Measurements from ENCODE around the gene METRNL.
"Not testable (repeated sequence)": the region's sequence is repeated elsewhere in the genome, so short reads cannot be mapped to it uniquely, and the experiment has no call there.

METRNL gene, protein sequence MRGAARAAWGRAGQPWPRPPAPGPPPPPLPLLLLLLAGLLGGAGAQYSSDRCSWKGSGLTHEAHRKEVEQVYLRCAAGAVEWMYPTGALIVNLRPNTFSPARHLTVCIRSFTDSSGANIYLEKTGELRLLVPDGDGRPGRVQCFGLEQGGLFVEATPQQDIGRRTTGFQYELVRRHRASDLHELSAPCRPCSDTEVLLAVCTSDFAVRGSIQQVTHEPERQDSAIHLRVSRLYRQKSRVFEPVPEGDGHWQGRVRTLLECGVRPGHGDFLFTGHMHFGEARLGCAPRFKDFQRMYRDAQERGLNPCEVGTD

DNA sequence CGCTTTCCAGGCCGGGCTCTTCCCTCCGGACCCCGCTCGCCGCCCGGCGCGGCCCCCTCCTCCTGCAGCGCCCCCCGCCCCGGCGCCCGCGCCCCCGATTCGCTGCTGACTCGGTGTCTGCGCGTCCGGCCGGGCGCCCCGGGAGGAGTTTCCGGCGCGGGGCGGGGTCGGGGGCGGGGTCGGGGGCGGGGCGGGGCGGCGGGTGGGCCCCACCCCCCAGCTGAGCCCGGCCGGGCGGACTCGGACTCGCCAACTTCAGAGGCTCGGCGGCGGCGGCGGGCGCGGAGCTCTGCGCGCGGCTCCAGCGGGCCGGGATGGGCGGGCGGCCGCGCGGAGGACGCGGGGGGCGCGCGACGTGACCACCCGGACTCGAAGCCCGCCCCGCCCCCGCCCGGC, at the start of gene METRNL:
Gene METRNL (plus strand): TSS at position 258 of the 396 bp plus-strand sequence. CDS start 207 bp downstream, outside the sequence.
- Histone ChIP-seq H3K4me3 (ENCODE audit: low read length) (peak within 1 kb of the TSS; percentile 63), H3K9ac (ENCODE audit: low read length) (no peak within 1 kb of the TSS), H3K27me3 (ENCODE audit: control insufficient read depth, insufficient read depth, low read length) (no peaks in the 10 kb centered on the region), H3K36me3 (ENCODE audit: control insufficient read depth, insufficient read depth, low read length) (peaks cover 3% of the 10 kb centered on the region), H3K27ac (ENCODE audit: low read depth, low read length) (peak within 1 kb of the TSS; percentile 72), H3K4me1 (ENCODE audit: control insufficient read depth, insufficient read depth, low read length) (peaks cover 10% of the 10 kb centered on the region)

DNA sequence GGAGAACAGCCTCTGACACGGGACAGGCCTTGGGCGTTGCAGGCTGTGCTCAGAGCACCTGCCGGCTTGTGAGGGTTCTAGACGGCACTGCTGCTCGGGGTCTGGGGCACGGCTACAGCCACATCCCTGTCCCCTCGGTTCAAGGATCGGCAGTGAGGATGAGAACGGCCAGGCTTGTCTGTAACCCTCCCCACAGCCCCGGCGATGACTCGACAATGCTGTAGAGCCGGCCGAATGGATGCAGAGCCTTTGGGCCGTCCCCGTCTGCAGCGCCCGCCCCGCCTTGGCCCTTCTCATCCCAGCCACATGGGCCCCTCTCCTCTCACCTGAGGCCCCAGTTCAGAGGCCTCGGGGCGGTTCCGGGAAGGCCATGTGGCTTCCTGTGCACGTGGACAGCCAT, 49.0 kb upstream of the METRNL start:
- Histone ChIP-seq H3K36me3 (ENCODE audit: control insufficient read depth, insufficient read depth, low read length) (peaks cover 3% of the 10 kb centered on the region), H3K4me3 (ENCODE audit: low read length) (no peak overlapping the region), H3K27me3 (ENCODE audit: control insufficient read depth, insufficient read depth, low read length) (no peaks in the 10 kb centered on the region), H3K27ac (ENCODE audit: low read depth, low read length) (no peak overlapping the region), H3K9ac (ENCODE audit: low read length) (no peak overlapping the region), H3K4me1 (ENCODE audit: control insufficient read depth, insufficient read depth, low read length) (no peaks in the 10 kb centered on the region)

DNA sequence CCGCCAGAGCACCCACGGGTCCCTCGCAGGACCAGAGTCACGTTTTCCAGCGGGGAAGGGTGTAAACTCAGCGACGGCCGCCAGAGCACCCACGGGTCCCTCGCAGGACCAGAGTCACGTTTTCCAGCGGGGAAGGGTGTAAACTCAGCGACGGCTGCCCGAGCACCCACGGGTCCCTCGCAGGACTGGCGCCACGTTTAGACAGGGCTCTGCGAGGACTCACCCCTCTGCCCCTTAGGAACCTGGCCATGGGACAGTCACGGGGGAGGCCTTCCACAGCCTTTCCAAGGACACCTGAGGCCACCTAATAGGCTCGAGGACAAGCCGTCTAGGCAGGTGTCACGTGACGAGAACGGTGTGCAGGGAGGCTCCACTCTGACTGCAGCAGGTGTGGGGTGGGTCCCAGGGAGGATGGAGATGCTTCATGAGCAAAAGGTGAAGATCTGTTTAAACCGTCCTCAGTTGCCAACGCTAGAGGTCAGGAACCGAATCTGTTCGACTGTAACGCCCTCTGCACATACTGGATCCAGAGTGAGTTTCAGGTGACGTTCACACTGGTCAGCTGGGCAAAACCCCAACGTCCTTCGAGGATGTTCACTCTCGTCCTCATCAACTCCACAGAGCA, 48.0 kb upstream of the METRNL start:
- no peak overlapping the region for H3K9ac ChIP-seq (ENCODE audit: low read length)
- H3K27me3 ChIP-seq (ENCODE audit: control insufficient read depth, insufficient read depth, low read length) = no peaks in the 10 kb centered on the region
- H3K4me3 ChIP-seq (ENCODE audit: low read length) = no peak overlapping the region
- peaks cover 3% of the 10 kb centered on the region for H3K36me3 ChIP-seq (ENCODE audit: control insufficient read depth, insufficient read depth, low read length)
- H3K27ac ChIP-seq (ENCODE audit: low read depth, low read length) = no peak overlapping the region
- H3K4me1 ChIP-seq (ENCODE audit: control insufficient read depth, insufficient read depth, low read length) = no peaks in the 10 kb centered on the region

DNA sequence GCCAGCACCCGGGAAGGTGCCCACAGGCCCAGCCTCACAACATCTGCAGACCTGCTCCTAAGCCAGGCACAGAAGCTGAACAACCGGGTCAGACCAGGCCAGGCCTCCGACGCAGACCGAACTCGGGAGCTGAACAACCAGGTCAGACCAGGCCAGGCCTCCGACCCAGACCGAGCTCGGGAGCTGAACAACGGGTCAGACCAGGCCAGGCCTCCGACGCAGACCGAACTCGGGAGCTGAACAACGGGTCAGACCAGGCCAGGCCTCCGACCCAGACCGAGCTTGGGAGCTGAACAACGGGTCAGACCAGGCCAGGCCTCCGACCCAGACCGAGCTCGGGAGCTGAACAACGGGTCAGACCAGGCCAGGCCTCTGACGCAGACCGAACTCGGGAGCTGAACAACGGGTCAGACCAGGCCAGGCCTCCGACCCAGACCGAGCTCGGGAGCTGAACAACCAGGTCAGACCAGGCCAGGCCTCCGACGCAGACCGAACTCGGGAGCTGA, 47.4 kb upstream of the METRNL start:
- H3K27me3 ChIP-seq (ENCODE audit: control insufficient read depth, insufficient read depth, low read length); H3K4me1 ChIP-seq (ENCODE audit: control insufficient read depth, insufficient read depth, low read length); H3K9ac ChIP-seq (ENCODE audit: low read length); H3K36me3 ChIP-seq (ENCODE audit: control insufficient read depth, insufficient read depth, low read length); H3K27ac ChIP-seq (ENCODE audit: low read depth, low read length); H3K4me3 ChIP-seq (ENCODE audit: low read length): not testable (repeated sequence)

DNA sequence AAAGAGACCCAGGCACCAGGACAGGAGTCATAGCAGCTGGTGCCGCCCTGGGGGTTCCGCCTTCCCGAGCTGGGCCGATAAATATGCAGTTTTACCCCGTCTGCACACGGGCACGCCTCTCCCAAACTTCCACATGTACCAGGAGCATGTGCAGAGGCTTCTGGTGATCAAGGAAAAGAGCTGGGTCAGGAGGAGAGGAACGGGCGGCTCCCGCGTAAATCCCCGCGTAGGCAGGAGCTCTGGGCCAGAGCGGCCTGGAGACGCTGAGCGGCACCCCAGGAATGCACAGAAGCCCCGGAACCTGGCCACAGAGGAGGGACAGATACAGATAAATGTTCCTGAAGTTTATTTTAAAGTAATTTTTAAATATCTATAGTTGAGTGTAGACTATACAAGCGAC, 46.6 kb upstream of the METRNL start:
- H3K4me1 ChIP-seq (ENCODE audit: control insufficient read depth, insufficient read depth, low read length) = no peaks in the 10 kb centered on the region
- no peak overlapping the region for H3K4me3 ChIP-seq (ENCODE audit: low read length)
- no peaks in the 10 kb centered on the region for H3K27me3 ChIP-seq (ENCODE audit: control insufficient read depth, insufficient read depth, low read length)
- H3K9ac ChIP-seq (ENCODE audit: low read length) = no peak overlapping the region
- peaks cover 3% of the 10 kb centered on the region for H3K36me3 ChIP-seq (ENCODE audit: control insufficient read depth, insufficient read depth, low read length)
- no peak overlapping the region for H3K27ac ChIP-seq (ENCODE audit: low read depth, low read length)

DNA sequence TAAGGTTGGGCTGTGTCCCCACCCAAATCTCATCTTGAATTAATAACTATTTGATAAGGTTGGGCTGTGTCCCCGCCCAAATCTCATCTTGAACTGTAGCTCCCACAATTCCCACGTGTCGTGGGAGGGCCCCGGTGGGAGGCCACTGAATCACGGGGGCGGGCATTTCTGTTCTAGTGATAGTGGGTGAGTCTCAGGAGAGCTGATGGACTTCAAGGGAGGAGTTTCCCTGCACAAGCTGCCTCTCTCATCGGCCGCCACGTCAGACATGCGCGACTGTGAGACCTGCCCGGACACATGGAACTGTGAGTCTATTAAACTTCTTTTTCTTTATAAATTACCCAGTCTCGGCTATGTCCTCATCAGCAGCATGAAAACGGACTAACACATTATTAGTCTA, 44.9 kb upstream of the METRNL start:
- H3K4me3 ChIP-seq (ENCODE audit: low read length) = no peak overlapping the region
- no peaks in the 10 kb centered on the region for H3K27me3 ChIP-seq (ENCODE audit: control insufficient read depth, insufficient read depth, low read length)
- no peak overlapping the region for H3K9ac ChIP-seq (ENCODE audit: low read length)
- H3K27ac ChIP-seq (ENCODE audit: low read depth, low read length) = no peak overlapping the region
- H3K4me1 ChIP-seq (ENCODE audit: control insufficient read depth, insufficient read depth, low read length) = no peaks in the 10 kb centered on the region
- peaks cover 3% of the 10 kb centered on the region for H3K36me3 ChIP-seq (ENCODE audit: control insufficient read depth, insufficient read depth, low read length)

DNA sequence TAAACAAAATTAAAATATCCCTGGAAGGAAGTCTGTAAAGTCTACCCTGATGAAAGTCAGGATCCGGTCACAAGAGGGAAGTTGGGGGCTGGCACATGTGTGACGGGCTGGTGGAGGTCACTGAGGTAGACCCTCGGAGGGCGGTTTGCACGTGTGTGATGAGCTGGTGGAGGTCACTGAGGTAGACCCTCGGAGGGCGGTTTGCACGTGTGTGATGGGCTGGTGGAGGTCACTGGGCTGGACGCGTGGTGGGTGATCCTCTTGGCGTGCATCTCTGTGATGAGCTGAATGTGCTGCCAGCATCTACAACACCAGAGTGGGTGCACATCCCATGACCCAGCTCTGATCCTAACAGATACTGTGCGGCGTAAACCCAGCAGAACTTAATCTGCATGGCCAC, 43.7 kb upstream of the METRNL start:
- no peak overlapping the region for H3K9ac ChIP-seq (ENCODE audit: low read length)
- H3K4me1 ChIP-seq (ENCODE audit: control insufficient read depth, insufficient read depth, low read length) = no peaks in the 10 kb centered on the region
- H3K27ac ChIP-seq (ENCODE audit: low read depth, low read length) = no peak overlapping the region
- no peak overlapping the region for H3K4me3 ChIP-seq (ENCODE audit: low read length)
- H3K27me3 ChIP-seq (ENCODE audit: control insufficient read depth, insufficient read depth, low read length) = no peaks in the 10 kb centered on the region
- H3K36me3 ChIP-seq (ENCODE audit: control insufficient read depth, insufficient read depth, low read length) = peaks cover 3% of the 10 kb centered on the region

DNA sequence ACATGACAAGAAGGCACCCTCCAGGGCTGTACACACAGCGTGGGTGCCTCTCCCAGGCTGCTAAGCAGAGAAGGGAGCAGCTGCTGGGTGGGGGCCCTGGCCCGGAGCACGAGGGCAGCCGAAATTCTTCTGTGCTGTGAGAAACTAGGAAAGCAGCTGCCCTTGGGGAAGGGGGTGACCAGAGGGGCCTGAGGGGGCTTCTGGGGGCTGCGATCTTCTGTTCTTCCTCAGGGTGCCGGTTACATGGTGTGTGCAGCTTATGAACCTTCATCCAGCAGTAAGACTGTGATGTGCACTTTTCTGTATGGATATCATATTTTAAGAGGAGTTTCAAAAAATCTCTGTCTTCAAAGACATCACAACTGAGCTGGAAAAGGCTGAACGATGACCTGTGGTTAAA, 43.2 kb upstream of the METRNL start:
- Histone ChIP-seq H3K36me3 (ENCODE audit: control insufficient read depth, insufficient read depth, low read length) (peaks cover 3% of the 10 kb centered on the region), H3K9ac (ENCODE audit: low read length) (no peak overlapping the region), H3K4me3 (ENCODE audit: low read length) (no peak overlapping the region), H3K27ac (ENCODE audit: low read depth, low read length) (no peak overlapping the region), H3K4me1 (ENCODE audit: control insufficient read depth, insufficient read depth, low read length) (no peaks in the 10 kb centered on the region), H3K27me3 (ENCODE audit: control insufficient read depth, insufficient read depth, low read length) (no peaks in the 10 kb centered on the region)

DNA sequence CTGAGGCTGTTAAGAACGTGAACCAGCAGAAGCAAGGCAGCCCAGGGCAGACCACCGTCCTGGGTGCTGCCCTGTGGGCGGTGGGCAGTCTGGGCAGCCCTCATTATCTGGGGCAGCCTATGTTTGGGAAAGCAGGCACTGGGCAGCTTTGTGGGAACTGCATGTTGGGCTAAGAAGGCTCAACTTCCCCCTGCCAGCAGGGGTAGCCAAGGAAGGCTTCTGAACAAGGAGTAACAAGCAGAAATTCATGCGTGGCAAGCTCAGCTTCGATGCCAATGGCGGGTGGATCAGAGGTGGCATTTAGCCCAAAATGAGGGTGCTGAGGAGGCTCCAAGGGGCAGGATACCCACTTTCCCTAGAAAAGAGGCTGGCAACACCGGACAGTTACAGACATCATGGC, 42.7 kb upstream of the METRNL start:
- H3K4me3 ChIP-seq (ENCODE audit: low read length) = no peak overlapping the region
- peaks cover 3% of the 10 kb centered on the region for H3K36me3 ChIP-seq (ENCODE audit: control insufficient read depth, insufficient read depth, low read length)
- no peak overlapping the region for H3K9ac ChIP-seq (ENCODE audit: low read length)
- H3K4me1 ChIP-seq (ENCODE audit: control insufficient read depth, insufficient read depth, low read length) = no peaks in the 10 kb centered on the region
- no peak overlapping the region for H3K27ac ChIP-seq (ENCODE audit: low read depth, low read length)
- no peaks in the 10 kb centered on the region for H3K27me3 ChIP-seq (ENCODE audit: control insufficient read depth, insufficient read depth, low read length)

DNA sequence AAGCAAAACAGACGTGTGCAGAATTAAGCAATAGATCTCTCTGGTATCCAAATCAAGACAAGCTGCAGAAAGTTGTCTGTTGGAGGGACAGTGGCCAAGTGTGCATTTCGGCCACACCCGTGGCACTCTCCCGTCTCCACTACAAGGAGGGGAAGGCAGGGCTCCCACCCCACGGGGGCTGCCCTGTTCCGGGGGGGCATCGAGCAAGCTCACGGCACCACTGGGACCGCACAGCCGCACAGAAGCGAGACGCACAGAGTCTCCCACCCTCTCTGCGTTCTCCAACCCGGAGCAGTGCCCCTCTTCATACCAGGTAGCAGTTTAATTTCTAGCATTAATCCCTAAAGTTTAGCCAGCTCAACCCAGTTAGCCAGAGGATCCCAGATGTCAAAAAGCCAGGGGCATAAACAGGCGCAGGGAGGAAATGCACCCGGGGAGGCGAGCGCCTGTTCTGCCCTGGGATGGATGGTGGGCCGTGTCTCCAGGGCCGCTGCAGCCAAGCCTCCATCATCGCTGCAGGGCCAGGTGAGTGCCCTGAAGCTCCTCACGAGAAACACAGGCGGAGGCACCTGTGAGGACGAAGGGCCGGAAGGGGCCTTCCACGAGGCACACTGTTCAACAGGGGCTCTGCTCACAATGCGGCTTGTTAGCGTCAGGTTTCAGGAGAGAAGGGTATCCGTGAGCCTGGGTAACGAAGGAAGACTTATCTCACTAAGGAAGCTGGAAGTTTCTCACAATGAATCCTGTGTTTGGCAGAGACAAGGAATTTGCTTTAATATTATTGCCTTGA, 42.1 kb upstream of the METRNL start:
- no peaks in the 10 kb centered on the region for H3K4me1 ChIP-seq (ENCODE audit: control insufficient read depth, insufficient read depth, low read length)
- peaks cover 3% of the 10 kb centered on the region for H3K36me3 ChIP-seq (ENCODE audit: control insufficient read depth, insufficient read depth, low read length)
- no peak overlapping the region for H3K27ac ChIP-seq (ENCODE audit: low read depth, low read length)
- H3K4me3 ChIP-seq (ENCODE audit: low read length) = no peak overlapping the region
- no peaks in the 10 kb centered on the region for H3K27me3 ChIP-seq (ENCODE audit: control insufficient read depth, insufficient read depth, low read length)
- H3K9ac ChIP-seq (ENCODE audit: low read length) = no peak overlapping the region

DNA sequence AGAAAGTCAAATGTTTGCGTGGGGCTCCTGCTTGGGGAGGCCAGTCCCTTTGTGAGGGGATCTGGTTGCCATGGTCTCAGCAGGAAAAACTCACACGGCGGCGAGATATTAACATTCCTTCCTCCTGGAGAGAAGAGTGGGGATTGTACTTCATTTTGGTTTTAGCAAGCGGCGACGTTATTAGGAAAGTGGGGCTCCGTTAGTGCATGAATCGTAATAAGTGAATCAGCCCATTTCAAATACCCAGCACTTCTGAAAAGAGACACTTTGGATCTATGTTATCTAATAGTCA, 41.6 kb upstream of the METRNL start:
- peaks cover 3% of the 10 kb centered on the region for H3K36me3 ChIP-seq (ENCODE audit: control insufficient read depth, insufficient read depth, low read length)
- H3K9ac ChIP-seq (ENCODE audit: low read length) = no peak overlapping the region
- H3K27me3 ChIP-seq (ENCODE audit: control insufficient read depth, insufficient read depth, low read length) = no peaks in the 10 kb centered on the region
- H3K27ac ChIP-seq (ENCODE audit: low read depth, low read length) = no peak overlapping the region
- no peaks in the 10 kb centered on the region for H3K4me1 ChIP-seq (ENCODE audit: control insufficient read depth, insufficient read depth, low read length)
- no peak overlapping the region for H3K4me3 ChIP-seq (ENCODE audit: low read length)

DNA sequence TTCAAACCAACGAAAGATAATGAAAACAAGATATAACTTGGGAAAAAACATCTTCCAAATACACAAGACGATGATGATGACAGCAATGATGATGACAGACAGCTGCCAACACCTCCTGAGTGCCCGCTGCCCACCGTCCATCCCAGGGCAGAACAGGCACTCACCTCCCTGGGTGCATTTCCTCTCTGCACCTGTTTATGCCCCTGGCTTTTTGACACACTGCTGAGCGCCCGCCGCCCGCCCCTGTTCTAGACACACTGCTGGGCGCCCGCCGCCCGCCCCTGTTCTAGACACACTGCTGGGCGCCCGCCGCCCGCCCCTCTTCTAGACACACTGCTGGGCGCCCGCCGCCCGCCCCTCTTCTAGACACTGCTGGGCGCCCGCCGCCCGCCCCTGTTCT, 40.4 kb upstream of the METRNL start:
- not testable (repeated sequence) for H3K27ac ChIP-seq (ENCODE audit: low read depth, low read length); H3K4me3 ChIP-seq (ENCODE audit: low read length); H3K27me3 ChIP-seq (ENCODE audit: control insufficient read depth, insufficient read depth, low read length); H3K36me3 ChIP-seq (ENCODE audit: control insufficient read depth, insufficient read depth, low read length); H3K4me1 ChIP-seq (ENCODE audit: control insufficient read depth, insufficient read depth, low read length); H3K9ac ChIP-seq (ENCODE audit: low read length)

Measured in rectal smooth muscle tissue (tissue), 1 donor.